ENCODE measurements around the gene ISG20.

DNA sequence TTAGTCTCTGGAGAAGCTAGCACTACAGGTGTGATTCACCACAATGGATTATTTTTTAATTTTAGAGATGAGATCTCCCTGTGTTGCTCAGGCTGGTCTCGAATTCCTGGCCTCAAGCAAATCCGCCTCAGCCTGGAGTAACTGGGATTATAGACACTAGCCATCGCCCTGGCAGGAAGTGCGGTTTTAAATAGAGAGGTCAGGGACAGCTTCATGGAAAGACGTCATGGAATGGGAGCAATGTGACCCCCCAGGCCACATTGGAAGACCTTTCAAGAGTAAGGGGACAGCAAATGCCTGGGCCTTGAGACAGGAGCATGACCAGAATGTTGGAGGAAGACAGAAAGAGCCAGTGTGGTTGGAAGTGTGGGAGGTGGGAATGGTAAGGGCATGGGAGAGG lies 2.2 kb upstream of the ISG20 start:
- TF ChIP-seq CTCF (IDR thresholded peaks at IDR 0.05; ENCODE audit: low read depth, low read length, poor library complexity, severe bottlenecking) (no peak), EZH2phosphoT487 (IDR thresholded peaks at IDR 0.05; ENCODE audit: borderline replicate concordance, low read length) (no peak)
